GM12801 (cell line): ENCODE measurements around the gene CLEC19A.

Experiments
- TF ChIP-seq, protein P1 (sequence below): IDR thresholded peaks from one replicate; pipeline ENCODE4 v1.5.1; 2011; ENCODE audit warnings: control low read depth; ENCODE audit not compliant: insufficient read length; ENCODE audit errors: extremely low read depth

The CLEC19A gene

DNA sequence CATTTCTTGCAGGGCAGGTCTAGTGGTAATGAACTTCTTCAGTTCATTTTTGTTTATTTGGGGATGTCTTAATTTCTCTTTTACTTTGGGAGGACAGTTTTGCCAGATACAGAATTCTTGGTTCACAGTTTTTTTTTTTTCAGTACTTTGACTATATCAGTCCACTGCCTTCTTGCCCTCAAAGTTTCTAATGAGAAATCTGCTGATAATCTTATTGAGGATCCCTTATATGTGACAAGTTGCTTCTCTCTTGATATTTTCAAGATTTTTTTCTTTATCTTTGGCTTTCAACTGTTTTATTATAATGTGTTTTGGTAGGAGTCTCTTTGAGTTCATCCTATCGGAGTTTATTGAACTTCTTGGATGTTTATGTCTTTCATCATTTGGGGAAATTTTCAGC lies 42.8 kb downstream of the CLEC19A start:
- TF ChIP-seq, protein P1, sequence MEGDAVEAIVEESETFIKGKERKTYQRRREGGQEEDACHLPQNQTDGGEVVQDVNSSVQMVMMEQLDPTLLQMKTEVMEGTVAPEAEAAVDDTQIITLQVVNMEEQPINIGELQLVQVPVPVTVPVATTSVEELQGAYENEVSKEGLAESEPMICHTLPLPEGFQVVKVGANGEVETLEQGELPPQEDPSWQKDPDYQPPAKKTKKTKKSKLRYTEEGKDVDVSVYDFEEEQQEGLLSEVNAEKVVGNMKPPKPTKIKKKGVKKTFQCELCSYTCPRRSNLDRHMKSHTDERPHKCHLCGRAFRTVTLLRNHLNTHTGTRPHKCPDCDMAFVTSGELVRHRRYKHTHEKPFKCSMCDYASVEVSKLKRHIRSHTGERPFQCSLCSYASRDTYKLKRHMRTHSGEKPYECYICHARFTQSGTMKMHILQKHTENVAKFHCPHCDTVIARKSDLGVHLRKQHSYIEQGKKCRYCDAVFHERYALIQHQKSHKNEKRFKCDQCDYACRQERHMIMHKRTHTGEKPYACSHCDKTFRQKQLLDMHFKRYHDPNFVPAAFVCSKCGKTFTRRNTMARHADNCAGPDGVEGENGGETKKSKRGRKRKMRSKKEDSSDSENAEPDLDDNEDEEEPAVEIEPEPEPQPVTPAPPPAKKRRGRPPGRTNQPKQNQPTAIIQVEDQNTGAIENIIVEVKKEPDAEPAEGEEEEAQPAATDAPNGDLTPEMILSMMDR = no peak

DNA sequence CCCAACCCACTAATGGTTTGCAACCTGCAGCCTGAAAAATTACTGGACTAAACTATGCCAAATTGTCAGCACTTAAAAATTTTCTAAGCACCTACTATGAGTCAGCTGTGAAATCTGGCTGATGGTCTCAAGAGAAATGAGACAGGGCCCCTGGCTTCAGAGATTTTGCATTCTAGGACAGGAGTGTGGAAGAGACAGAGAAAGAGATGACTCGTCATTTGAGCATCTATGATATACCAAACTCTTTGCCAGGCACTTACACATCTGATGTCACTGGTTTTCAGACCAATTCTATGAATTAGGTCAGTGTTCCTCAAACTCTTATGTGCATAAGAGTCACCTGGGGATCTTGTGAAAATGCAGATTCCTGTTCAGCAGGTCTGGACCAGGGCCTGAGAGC lies 44.4 kb downstream of the CLEC19A start:
- TF ChIP-seq, protein P1 = no peak

DNA sequence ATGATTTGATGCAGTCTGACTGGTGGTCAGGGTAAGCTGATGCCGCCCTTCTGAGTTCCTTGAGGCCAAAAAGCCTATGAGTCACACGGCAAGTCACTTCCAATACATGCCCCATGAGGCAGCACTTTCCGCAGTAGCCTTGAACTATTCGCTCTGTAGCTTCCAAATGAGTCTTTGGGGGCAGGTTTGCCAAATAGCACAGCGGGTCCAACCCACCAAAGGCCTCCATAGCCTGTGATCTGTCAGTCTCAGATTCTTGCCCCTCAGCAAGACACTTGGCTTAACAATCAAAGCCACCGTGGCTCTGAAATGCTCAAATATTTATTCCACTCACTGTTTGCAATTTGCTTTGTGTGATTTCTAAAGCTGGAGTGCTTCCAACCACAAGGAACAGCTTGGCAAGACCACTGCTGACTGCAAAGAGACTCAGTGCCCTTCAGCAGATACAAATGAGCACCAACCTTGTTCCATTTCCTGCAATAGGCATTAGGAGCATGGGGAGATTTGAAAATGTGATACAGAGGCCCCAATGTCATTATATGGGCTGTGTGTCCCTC lies 45.4 kb downstream of the CLEC19A start:
- TF ChIP-seq, protein P1 = no peak

DNA sequence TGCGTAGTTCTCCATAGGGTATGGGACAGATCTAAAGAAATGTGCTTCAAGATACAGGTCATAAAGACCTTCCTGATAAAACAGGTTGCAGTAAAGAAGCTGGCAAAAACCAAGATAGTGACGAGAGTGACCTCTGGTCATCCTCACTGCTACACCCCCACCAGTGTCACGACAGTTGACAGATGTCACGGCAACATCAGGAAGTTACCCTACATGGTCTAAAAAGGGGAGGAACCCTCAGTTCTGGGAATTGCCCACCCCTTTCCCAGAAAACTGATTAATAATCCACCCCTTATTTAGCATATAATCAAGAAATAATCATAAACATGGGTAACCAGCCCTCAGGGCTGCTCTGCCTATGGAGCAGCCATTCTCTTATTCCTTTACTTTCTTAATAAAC lies 46.3 kb downstream of the CLEC19A start:
- TF ChIP-seq, protein P1 = no peak

DNA sequence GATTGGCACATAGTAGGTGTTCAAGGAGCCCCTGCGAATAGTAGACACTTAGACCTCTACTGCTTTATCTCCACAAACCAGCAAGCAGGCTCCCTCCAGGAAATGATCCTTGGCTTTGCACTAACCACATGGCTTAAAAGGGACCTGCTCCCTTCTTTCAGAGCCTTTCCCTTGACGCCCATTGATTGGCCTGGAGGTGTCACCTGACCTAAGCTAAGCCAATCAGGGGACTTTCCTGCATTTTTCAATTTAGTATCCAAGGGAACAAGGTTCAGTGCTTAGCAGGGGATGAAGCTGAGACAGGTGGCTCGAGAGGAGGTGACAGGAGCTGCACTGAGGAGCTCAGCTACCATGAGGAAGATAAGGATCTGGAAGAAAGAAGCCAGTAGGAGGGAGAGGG lies 52.8 kb downstream of the CLEC19A start:
- TF ChIP-seq, protein P1 = no peak

DNA sequence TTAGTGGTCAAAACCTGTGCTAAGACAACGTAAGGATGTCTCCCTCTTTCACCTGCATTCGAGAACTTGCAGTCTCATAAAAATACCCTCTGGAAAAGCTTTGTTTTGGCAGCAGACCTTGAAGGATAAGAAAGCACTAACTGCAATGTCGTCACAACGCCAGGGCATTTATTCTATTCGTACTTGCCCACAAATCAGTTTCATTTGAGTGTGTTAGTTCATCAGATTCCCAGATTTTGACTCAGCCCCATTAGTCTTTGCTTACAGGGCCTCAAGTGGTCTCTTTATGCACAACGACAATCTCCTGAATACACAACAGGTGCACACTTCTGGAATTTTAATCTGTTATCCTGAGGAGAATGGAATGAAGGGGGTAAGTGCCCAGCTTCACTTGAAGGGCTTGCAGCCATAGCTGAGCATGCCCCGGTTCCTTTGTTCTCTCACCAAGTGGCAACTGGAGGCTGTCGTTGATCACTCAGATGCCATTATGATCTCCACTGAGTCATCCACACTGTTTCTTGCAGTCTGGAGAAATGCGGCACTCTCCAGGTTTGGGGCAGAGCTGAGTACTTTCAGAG lies 58.8 kb downstream of the CLEC19A start:
- TF ChIP-seq, protein P1 = no peak

DNA sequence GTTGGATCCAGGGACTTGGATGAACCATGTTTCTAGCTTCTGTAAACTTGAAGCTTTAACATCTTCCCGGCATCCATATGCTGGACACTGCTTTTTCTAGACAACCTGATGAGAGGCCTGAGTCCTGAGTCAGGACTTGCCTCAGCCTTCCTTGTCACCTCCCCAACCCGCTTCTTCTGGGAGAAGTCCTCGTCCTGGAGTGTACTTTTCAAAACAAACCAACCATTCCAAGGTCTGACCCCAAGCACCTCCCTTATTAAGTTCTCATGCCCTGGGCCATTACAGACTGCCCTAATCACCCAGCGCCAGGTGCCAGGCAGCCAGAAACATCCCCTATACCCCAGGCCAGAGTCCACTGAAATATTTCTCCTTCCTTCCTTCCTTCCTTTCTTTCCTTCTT lies 59.4 kb downstream of the CLEC19A start:
- TF ChIP-seq, protein P1 = no peak
